HG03457 (cell line): ENCODE data around the gene ZNF800.
"Not testable (repeated sequence)": the region's sequence is repeated elsewhere in the genome, so short reads cannot be mapped to it uniquely, and the experiment has no call there.

Experiments used
- ATAC-seq: cut with Tn5 transposase; IDR thresholded peaks from one replicate; pipeline ENCODE4 v1.9.1; 2021; ENCODE audit warnings: moderate number of reproducible peaks; ENCODE audit not compliant: unreplicated experiment

ZNF800 gene

GRCh38 chr7:127392566-127393367 lies at the start of gene ZNF800:
TSS of gene ZNF800 (minus strand) at chr7:127392708. CDS start at chr7:127391557, 1,151 bp downstream.
- peak; percentile 66 for ATAC-seq

- ATAC-seq = no peak
These were observed 47.7 kb upstream of the ZNF800 start for GRCh38 chr7:127440206-127440605.

GRCh38 chr7:127438836-127439235 lies 46.3 kb upstream of the ZNF800 start:
- ATAC-seq = no peak

GRCh38 chr7:127437837-127438236 lies 45.3 kb upstream of the ZNF800 start:
- ATAC-seq = no peak

GRCh38 chr7:127437241-127437640 lies 44.7 kb upstream of the ZNF800 start:
- ATAC-seq = no peak

- ATAC-seq = not testable (repeated sequence)
These were observed 36.8 kb upstream of the ZNF800 start for GRCh38 chr7:127429281-127429680.

- no peak for ATAC-seq
These were observed 26.7 kb upstream of the ZNF800 start for GRCh38 chr7:127419196-127419595.

GRCh38 chr7:127418459-127418858 lies 26.0 kb upstream of the ZNF800 start:
- no peak for ATAC-seq

- ATAC-seq = peak; percentile 76
These were observed 24.8 kb upstream of the ZNF800 start for GRCh38 chr7:127417346-127417745.

GRCh38 chr7:127415060-127415742 lies 22.7 kb upstream of the ZNF800 start:
- no peak for ATAC-seq

- ATAC-seq = peak; percentile 53
These were observed 21.5 kb upstream of the ZNF800 start for GRCh38 chr7:127413962-127414361.

- ATAC-seq = no peak
These were observed 20.8 kb upstream of the ZNF800 start for GRCh38 chr7:127413326-127413725.

- ATAC-seq = no peak
These were observed 18.7 kb upstream of the ZNF800 start for GRCh38 chr7:127411176-127411575.

GRCh38 chr7:127409629-127410028 lies 17.1 kb upstream of the ZNF800 start:
- ATAC-seq = no peak

GRCh38 chr7:127404286-127405072 lies 12.0 kb upstream of the ZNF800 start:
- ATAC-seq = no peak

GRCh38 chr7:127396184-127396583 lies 3.7 kb upstream of the ZNF800 start:
- ATAC-seq = no peak

GRCh38 chr7:127395104-127395503 lies 2.6 kb upstream of the ZNF800 start:
- not testable (repeated sequence) for ATAC-seq

- no peak for ATAC-seq
These were observed 1.0 kb upstream of the ZNF800 start for GRCh38 chr7:127393368-127394058.

- ATAC-seq = peak; percentile 36
These were observed 334 bp downstream of the ZNF800 start for GRCh38 chr7:127392182-127392565.

- ATAC-seq = peak; percentile 28
These were observed 822 bp downstream of the ZNF800 start for GRCh38 chr7:127391591-127392181.
